ENCODE data around the gene ZNF181.

ZNF181 gene

GRCh38 chr19:34733746-34734536 lies at the start of gene ZNF181:
Gene ZNF181 (plus strand): TSS chr19:34734243. CDS start chr19:34735038, 795 bp downstream.
- TF ChIP-seq GATA2 (IDR thresholded peaks at IDR 0.05; ENCODE audit: low read depth, low read length) = no peak; the same call in 1 of the 2 replicates
- TF ChIP-seq GATA3 (IDR thresholded peaks at IDR 0.05; ENCODE audit: low read depth, low read length) = no peak

- TF ChIP-seq GATA2 (IDR thresholded peaks at IDR 0.05; ENCODE audit: low read depth, low read length) = no peak
- no peak for TF ChIP-seq GATA3 (IDR thresholded peaks at IDR 0.05; ENCODE audit: low read depth, low read length)
Measured at GRCh38 chr19:34686455-34686854, 47.6 kb upstream of the ZNF181 start.

GRCh38 chr19:34687348-34687747 lies 46.7 kb upstream of the ZNF181 start:
- no peak for TF ChIP-seq GATA3 (IDR thresholded peaks at IDR 0.05; ENCODE audit: low read depth, low read length)
- TF ChIP-seq GATA2 (IDR thresholded peaks at IDR 0.05; ENCODE audit: low read depth, low read length) = no peak

- no peak for TF ChIP-seq GATA2 (IDR thresholded peaks at IDR 0.05; ENCODE audit: low read depth, low read length)
- no peak for TF ChIP-seq GATA3 (IDR thresholded peaks at IDR 0.05; ENCODE audit: low read depth, low read length)
Measured at GRCh38 chr19:34688592-34688991, 45.5 kb upstream of the ZNF181 start.

GRCh38 chr19:34690372-34690771 lies 43.7 kb upstream of the ZNF181 start:
- no peak for TF ChIP-seq GATA3 (IDR thresholded peaks at IDR 0.05; ENCODE audit: low read depth, low read length)
- no peak for TF ChIP-seq GATA2 (IDR thresholded peaks at IDR 0.05; ENCODE audit: low read depth, low read length)

- no peak for TF ChIP-seq GATA2 (IDR thresholded peaks at IDR 0.05; ENCODE audit: low read depth, low read length)
- no peak for TF ChIP-seq GATA3 (IDR thresholded peaks at IDR 0.05; ENCODE audit: low read depth, low read length)
Measured at GRCh38 chr19:34692549-34692948, 41.5 kb upstream of the ZNF181 start.

GRCh38 chr19:34707661-34708060 lies 26.4 kb upstream of the ZNF181 start:
- TF ChIP-seq GATA3 (IDR thresholded peaks at IDR 0.05; ENCODE audit: low read depth, low read length) (no peak), GATA2 (IDR thresholded peaks at IDR 0.05; ENCODE audit: low read depth, low read length) (no peak)

- no peak for TF ChIP-seq GATA3 (IDR thresholded peaks at IDR 0.05; ENCODE audit: low read depth, low read length)
- no peak for TF ChIP-seq GATA2 (IDR thresholded peaks at IDR 0.05; ENCODE audit: low read depth, low read length)
Measured at GRCh38 chr19:34711890-34712289, 22.2 kb upstream of the ZNF181 start.

GRCh38 chr19:34712395-34713261 lies 21.4 kb upstream of the ZNF181 start:
- TF ChIP-seq GATA2 (IDR thresholded peaks at IDR 0.05; ENCODE audit: low read depth, low read length) = no peak
- TF ChIP-seq GATA3 (IDR thresholded peaks at IDR 0.05; ENCODE audit: low read depth, low read length) = no peak

- TF ChIP-seq GATA3 (IDR thresholded peaks at IDR 0.05; ENCODE audit: low read depth, low read length) (no peak), GATA2 (IDR thresholded peaks at IDR 0.05; ENCODE audit: low read depth, low read length) (no peak)
Measured at GRCh38 chr19:34713262-34713637, 20.8 kb upstream of the ZNF181 start.

- TF ChIP-seq GATA2 (IDR thresholded peaks at IDR 0.05; ENCODE audit: low read depth, low read length) = no peak
- TF ChIP-seq GATA3 (IDR thresholded peaks at IDR 0.05; ENCODE audit: low read depth, low read length) = no peak
Measured at GRCh38 chr19:34715357-34715756, 18.7 kb upstream of the ZNF181 start.

- TF ChIP-seq GATA3 (IDR thresholded peaks at IDR 0.05; ENCODE audit: low read depth, low read length) (no peak), GATA2 (IDR thresholded peaks at IDR 0.05; ENCODE audit: low read depth, low read length) (no peak)
Measured at GRCh38 chr19:34722353-34722752, 11.7 kb upstream of the ZNF181 start.

GRCh38 chr19:34725400-34725799 lies 8.6 kb upstream of the ZNF181 start:
- TF ChIP-seq GATA2 (IDR thresholded peaks at IDR 0.05; ENCODE audit: low read depth, low read length) (no peak), GATA3 (IDR thresholded peaks at IDR 0.05; ENCODE audit: low read depth, low read length) (no peak)

GRCh38 chr19:34731019-34731829 lies 2.8 kb upstream of the ZNF181 start:
- TF ChIP-seq GATA2 (IDR thresholded peaks at IDR 0.05; ENCODE audit: low read depth, low read length) = no peak
- no peak for TF ChIP-seq GATA3 (IDR thresholded peaks at IDR 0.05; ENCODE audit: low read depth, low read length)
